Heart right ventricle (tissue), 16 donors: ENCODE results near the gene ADGRG3. TPM values are rescaled to one million over a fixed set of nuclear protein-coding genes. Genes with fewer than 3 reads are reported as not detected.

ENCODE experiments used
- ATAC-seq, 8 donors: fragments of 200-7000 bp; cut with Tn5 transposase; one replicate each; pipeline ENCODE4 v1.9.1; 2020; ENCODE audit warnings: mild to moderate bottlenecking in 8 of 8, moderate library complexity in 8 of 8, moderate number of reproducible peaks in 1 of 8
- DNase-seq, 2 donors: peaks; one replicate each; pipeline ENCODE4 v3.0.0-alpha.2; 2020
- H3K27ac ChIP-seq, 10 donors: fragments of 200-600 bp; sonication (generic) in 2 of 10; one replicate each; pipeline versions ENCODE4 v1.5.0 to v1.8.0; 2020 to 2022; ENCODE audit warnings: mild to moderate bottlenecking in 3 of 10
- H3K27me3 ChIP-seq, 7 donors: fragments of 200-600 bp; one replicate each; pipeline ENCODE4 v1.8.0; 2021 to 2022; ENCODE audit warnings: mild to moderate bottlenecking in 2 of 7
- H3K36me3 ChIP-seq, 9 donors: fragments of 200-600 bp; sonication (generic) in 1 of 9; one replicate each; pipeline versions ENCODE4 v1.5.0 to v1.8.0; 2020 to 2022; ENCODE audit warnings: mild to moderate bottlenecking in 2 of 9
- H3K4me1 ChIP-seq, 9 donors: fragments of 200-600 bp; sonication (generic) in 1 of 9; one replicate each; pipeline versions ENCODE4 v1.5.0 to v1.8.0; 2020 to 2022; ENCODE audit warnings: mild to moderate bottlenecking in 4 of 9
- H3K4me3 ChIP-seq, 10 donors: fragments of 200-600 bp; sonication (generic) in 2 of 10; one replicate each; pipeline versions ENCODE4 v1.5.0 to v1.8.0; 2020 to 2022; ENCODE audit warnings: mild to moderate bottlenecking in 7 of 10, moderate library complexity in 2 of 10
- H3K9me3 ChIP-seq, 11 donors: fragments of 200-600 bp in 10 of 11; sonication (generic) in 2 of 11; one replicate each; pipeline versions ENCODE4 v1.5.0 to v1.8.0; 2013 to 2022; ENCODE audit warnings: mild to moderate bottlenecking in 2 of 11, control low read depth in 1 of 11, moderate library complexity in 1 of 11
- WGBS, 2 donors: extraction: QIAGEN DNeasy Blood & Tissue Kit; methylation state at CpG; one replicate each; pipeline ENCODE4 v1.1.7; 2013; ENCODE audit warnings: inconsistent platforms in 1 of 2; 5-methylcytosine and 5-hydroxymethylcytosine counted together
- intact Hi-C, 10 donors: fragments of 100-400 bp; cut with DNase I; formaldehyde crosslinking; loops; one replicate each; pipeline versions ENCODE4 v1.11.1 to v1.14.2; 2022
- polyA plus RNA-seq, 2 donors: library from polyadenylated mRNA; stranded (reverse); fragments of 200-250 nt; gene quantifications; one replicate each; pipeline ENCODE4 v1.2.3, GENCODE V29; 2013
- total RNA-seq, 10 donors: library from RNA; stranded (reverse); fragmentation: NEBNext Ultra II Directional in 3 of 10; extraction: Animal tissue kit (Norgen Biotek cat#: 25700) in 3 of 10; gene quantifications; one replicate each; pipeline versions ENCODE4 v1.2.1 to v1.2.4, GENCODE V29; 2021 to 2023
- TF ChIP-seq, protein P1 (sequence below), 9 donors: fragments of 200-600 bp; sonication (generic) in 2 of 9; IDR thresholded peaks; one replicate each; pipeline versions ENCODE4 v1.5.0 to v1.8.0; 2021 to 2022; ENCODE audit warnings: antibody characterized with exemption in 9 of 9, mild to moderate bottlenecking in 5 of 9, moderate library complexity in 1 of 9
- donor health status: Arrhythmogenic right ventricular cardiomyopathy.
- donor health status: ischemic (EF 13 %, LVEDD 7.1; RV severe dilation, severe dysfunction).
- donor health status: healthy with polysubstance abuse.
- donor health status: DM: no; HTN: yes; CAD: no.
- donor health status: DM: no; HTN: no; CAD: no.
- donor health status: ischemic (EF 25% LVEDD 6.9; RV normal size, moderate dysfunction).
- donor health status: ischemic (EF 25% LVEDD 5.7; RV mildly dilated, moderate dysfunction).
- donor health status: healthy.
- donor health status: DM: yes; HTN: yes; CAD: no.
- donor health status: Ischemic cardiomyopathy.
- donor health status: ischemic (EF 35%, LVEDD 5.7; RV mildly dilated, moderate dysfunction).
- donor health status: nonischemic (EF 11% LVEDD 7.7; RV severe dilation, severe dysfunction).
- donor health status: DM: yes; HTN: yes; CAD: no.
- donor health status: PGD.
- donor health status: ischemic (EF 29% LVEDD 5.4; RV normal size, mild dysfunction).
- donor health status: nonischemic (EF 23%, LVEDD 6.1; RV moderate dilation, normal function).

ADGRG3 gene
- total and polyA plus RNA-seq, 12 donors, result 0.22 to 2.4 (median 0.55) TPM; not detected in 2

DNA sequence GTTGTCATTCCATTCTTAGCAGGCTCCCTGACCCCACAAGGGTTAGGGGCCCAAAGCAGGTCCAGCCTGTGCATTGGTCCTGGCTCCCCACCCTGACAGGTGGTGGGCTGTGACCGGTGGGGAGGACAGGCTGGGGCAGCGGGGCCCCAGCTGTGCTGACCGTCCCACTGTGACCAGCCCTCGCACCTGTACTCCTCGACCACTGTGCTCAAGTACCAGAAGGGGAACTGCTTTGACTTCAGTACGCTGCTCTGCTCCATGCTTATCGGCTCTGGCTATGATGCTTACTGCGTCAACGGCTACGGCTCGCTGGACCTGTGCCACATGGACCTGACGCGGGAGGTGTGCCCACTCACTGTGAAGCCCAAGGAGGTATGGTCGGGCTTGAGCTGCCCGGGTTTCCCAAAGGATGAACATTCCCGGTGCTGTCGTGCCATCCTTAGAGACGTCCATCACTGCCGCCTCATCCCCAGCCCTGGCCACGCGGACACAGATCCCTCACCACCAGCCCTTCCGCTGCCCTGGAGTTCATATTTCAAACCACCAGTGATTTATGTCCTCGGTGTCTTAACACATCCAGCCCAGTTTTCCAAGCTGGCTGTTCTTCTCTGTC lies 33.8 kb downstream of the ADGRG3 start:
- Histone ChIP-seq H3K9me3 (no peaks in the 10 kb centered on the region), H3K27ac (no peak overlapping the region), H3K4me1 (no peaks in the 10 kb centered on the region), H3K36me3 (no peaks in the 10 kb centered on the region), H3K27me3 (no peaks in the 10 kb centered on the region), H3K4me3 (no peak overlapping the region)
- TF ChIP-seq, protein P1, sequence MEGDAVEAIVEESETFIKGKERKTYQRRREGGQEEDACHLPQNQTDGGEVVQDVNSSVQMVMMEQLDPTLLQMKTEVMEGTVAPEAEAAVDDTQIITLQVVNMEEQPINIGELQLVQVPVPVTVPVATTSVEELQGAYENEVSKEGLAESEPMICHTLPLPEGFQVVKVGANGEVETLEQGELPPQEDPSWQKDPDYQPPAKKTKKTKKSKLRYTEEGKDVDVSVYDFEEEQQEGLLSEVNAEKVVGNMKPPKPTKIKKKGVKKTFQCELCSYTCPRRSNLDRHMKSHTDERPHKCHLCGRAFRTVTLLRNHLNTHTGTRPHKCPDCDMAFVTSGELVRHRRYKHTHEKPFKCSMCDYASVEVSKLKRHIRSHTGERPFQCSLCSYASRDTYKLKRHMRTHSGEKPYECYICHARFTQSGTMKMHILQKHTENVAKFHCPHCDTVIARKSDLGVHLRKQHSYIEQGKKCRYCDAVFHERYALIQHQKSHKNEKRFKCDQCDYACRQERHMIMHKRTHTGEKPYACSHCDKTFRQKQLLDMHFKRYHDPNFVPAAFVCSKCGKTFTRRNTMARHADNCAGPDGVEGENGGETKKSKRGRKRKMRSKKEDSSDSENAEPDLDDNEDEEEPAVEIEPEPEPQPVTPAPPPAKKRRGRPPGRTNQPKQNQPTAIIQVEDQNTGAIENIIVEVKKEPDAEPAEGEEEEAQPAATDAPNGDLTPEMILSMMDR (IDR thresholded peaks at IDR 0.05), result no peak
- intact Hi-C loops, result no loop called here
- DNase-seq (no peak), ATAC-seq (peak in 1 of 8 donors; percentile 59)
- 82 to 83% methylated on average over 23 of the region's 23 CpGs for WGBS, 2 donors

DNA sequence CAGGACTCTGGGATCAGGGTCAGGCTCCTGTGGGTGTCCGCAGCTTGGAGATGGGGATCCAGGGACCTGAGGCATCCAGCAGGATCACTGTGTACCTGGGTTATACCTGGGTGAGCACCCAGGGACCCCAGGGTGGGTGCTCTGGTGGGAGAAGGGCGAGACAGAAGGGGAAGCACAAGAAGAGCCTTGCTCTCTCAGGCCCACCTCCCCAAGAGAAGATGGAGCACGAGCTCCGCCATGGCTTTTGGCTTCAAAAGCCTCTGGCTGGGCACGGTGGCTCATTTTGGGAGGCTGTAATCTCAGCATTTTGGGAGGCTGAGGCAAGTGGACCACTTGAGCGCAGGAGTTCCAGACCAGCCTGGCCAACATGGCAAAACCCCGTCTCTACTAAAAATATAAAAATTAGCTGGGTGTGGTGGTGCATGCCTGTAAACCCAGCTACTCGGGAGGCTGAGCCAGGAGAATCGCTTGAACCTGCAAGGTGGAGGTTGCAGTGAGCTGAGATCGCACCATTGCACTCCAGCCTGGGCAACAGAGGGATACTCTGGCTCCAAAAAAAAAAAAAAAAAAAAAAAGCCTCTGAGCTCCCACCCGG lies 35.4 kb downstream of the ADGRG3 start:
- Histone ChIP-seq H3K9me3 (no peaks in the 10 kb centered on the region), H3K36me3 (no peaks in the 10 kb centered on the region), H3K27ac (no peak overlapping the region), H3K27me3 (no peaks in the 10 kb centered on the region), H3K4me3 (no peak overlapping the region), H3K4me1 (no peaks in the 10 kb centered on the region)
- 93 to 94% methylated on average over 11 of the region's 11 CpGs for WGBS, 2 donors
- ATAC-seq, result no peak
- TF ChIP-seq, protein P1 (IDR thresholded peaks at IDR 0.05), result no peak
- DNase-seq, result no peak
- intact Hi-C loops, result no loop called here

GRCh38 chr16:57704011-57704904 lies 36.2 kb downstream of the ADGRG3 start:
- no peaks in the 10 kb centered on the region for H3K9me3 ChIP-seq
- H3K4me1 ChIP-seq, result no peaks in the 10 kb centered on the region
- TF ChIP-seq, protein P1 (IDR thresholded peaks at IDR 0.05), result no peak
- H3K36me3 ChIP-seq, result no peaks in the 10 kb centered on the region
- ATAC-seq (no peak), DNase-seq (no peak)
- intact Hi-C loops, result no loop called here
- H3K4me3 ChIP-seq, result no peak overlapping the region
- WGBS, 2 donors, result 72 to 78% methylated on average over 11 of the region's 11 CpGs
- no peaks in the 10 kb centered on the region for H3K27me3 ChIP-seq
- H3K27ac ChIP-seq, result no peak overlapping the region
